NK-92 treated with Interleukin-12 subunit alpha and Interleukin-12 subunit beta, amount 100 ng/mL, for 24 hours (cell line): ENCODE data around the gene LURAP1L.

Experiments used
- DNase-seq: peaks from one replicate; lab custom pipeline; 2025; lab: John Stamatoyannopoulos, UW

Gene LURAP1L, protein sequence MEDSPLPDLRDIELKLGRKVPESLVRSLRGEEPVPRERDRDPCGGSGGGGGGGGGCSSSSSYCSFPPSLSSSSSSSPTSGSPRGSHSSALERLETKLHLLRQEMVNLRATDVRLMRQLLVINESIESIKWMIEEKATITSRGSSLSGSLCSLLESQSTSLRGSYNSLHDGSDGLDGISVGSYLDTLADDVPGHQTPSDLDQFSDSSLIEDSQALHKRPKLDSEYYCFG

DNA sequence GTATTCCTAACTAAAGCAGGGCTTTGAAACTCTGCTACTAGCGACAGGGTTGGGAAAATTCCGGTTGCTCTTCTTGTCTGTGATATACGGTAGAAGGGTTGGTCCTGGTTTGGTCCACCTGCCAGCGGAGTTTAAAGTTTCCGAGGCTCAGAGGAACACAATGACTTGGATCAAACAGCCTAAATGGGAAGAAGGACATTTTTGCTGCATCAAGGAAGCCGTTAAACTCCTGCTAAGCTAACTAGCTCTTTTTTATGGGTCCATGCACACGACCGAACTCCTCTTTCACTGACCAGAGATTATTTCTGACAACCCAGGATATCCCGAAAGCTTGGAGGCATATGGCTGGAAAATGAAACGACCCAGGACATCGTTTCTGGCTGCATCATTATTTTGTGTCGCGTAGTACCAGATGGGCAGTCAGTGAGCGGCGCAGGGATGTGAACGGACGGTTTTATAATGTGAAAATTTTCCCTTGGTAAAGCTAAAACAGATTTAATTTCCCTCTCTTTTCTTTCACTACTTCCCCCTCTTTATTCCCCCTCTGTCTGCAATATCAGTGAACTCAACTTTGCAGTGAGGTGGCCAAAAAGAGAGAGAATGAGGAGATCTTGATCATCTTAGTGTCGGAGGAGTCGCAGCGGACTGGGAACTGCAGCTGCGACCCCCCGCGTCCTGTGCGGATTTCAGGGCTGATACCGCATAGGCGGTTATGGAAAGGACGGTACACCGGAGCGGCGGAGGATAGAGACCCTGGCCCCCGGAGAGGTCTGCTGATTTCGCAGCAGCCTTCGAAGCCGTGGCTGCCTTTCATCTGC lies at the start of gene LURAP1L:
Gene LURAP1L, plus strand, starts transcription at position 160 of the 818 bp plus-strand sequence. CDS start 696 bp downstream, outside the sequence.
- no peak for DNase-seq

DNA sequence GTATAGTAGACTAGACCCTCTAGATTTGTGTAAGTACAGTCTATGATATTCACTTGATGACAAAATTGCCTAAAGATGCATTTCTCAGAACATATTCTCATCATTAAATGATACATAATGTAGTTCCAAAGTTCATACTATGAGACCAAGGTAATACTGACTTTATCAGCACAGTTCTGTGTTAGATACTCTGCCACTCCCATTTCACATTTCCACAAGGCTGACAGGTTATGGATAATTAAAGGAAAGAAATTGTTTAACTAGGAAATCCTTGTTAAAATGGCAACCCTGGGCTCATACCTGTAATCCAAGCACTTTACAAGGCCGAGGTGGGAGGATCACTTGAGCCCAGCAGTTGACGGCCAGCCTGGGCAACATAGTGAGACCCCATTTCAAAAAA lies 48.0 kb upstream of the LURAP1L start:
- DNase-seq, result no peak

DNA sequence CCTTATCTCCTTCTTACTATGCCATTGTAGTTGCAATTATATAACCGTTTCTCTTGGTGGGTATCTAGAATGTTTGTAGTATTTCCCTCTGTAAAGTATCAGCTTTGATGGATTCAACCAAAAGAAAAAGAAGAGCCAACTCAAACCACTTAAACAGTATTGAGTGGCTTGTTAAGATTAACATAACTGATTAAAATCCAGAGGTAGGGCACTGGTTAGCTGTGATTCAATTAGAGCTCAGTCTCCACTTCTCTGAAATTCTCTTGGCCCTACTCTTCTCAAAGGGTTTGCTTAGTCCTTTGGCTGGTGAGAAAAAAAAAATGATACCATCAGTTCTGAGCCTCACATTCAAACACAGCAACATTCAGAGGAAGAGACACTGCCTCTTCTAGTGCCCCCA lies 44.6 kb upstream of the LURAP1L start:
- no peak for DNase-seq

DNA sequence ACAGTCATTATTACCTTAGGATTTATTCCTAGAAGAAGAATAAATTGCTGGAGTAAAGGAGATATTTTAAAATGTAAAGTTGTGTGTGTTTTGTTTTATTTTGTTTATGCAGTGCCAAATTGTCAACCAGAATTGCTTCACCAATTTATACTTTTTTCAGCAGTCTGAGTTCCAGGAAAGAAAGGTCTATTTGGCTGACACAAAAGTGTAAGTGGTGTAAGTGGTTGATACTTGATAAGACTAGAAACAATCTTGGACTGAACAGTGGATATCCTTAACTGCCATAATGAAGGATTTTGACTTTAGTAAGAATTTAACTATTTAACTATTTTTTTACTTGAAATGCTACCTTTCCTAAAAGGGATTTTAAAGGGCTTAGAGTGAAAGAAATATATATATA lies 43.9 kb upstream of the LURAP1L start:
- no peak for DNase-seq

DNA sequence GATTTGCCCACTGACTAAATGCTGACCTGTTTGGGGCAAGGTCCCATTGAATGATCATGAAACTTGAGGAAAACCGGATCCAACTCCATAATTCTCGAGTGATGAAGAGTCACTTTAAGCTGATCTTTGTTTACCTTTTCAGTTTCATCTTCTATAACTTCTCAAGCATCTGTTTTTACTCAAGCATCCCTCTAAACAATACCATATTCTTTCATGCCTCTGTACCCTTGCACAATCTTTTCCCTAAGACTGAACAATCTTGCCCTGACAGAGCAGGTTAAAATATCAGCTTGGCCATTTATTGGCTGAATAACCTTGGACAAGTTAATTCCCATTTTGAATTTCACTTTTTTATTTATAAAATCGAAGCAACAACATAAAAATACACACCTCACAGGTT lies 41.8 kb upstream of the LURAP1L start:
- DNase-seq, result no peak

DNA sequence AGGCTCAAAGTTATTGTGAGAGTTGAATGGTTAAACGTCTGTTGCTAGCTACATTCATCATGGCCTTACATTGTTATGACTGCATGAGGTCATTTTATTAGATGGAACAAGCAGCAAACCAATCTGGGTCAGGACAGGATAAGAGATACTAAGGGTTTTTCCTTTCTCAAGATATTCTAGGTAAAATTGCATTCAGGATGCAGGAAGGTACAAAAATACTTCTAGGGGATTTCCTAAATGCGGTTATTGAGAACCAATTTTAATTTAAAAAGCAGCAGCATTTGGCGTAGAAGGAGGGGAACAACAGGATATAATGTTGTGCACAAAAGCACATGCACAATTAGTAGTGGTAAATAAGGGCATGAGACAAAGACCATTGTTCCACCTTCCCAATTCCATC lies 39.2 kb upstream of the LURAP1L start:
- no peak for DNase-seq

DNA sequence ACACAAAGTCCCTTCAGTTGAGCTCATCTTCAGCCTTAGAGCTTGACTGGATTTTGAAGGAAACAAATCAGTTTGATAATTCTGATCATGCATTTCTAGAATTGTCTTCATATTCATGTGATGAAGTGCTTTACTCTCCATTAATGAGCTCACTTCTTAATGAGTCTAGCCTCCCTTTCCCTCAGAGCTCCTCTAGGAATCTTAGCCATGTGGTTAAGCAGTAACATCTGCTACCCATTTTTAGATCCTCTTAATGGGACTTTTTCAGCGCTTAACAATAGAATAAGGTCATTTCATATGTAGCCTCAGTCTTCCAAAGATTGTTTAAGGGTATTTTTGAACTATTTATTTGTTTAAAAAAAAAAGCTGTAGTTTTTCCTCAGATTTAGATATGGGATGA lies 36.9 kb upstream of the LURAP1L start:
- DNase-seq, result no peak

DNA sequence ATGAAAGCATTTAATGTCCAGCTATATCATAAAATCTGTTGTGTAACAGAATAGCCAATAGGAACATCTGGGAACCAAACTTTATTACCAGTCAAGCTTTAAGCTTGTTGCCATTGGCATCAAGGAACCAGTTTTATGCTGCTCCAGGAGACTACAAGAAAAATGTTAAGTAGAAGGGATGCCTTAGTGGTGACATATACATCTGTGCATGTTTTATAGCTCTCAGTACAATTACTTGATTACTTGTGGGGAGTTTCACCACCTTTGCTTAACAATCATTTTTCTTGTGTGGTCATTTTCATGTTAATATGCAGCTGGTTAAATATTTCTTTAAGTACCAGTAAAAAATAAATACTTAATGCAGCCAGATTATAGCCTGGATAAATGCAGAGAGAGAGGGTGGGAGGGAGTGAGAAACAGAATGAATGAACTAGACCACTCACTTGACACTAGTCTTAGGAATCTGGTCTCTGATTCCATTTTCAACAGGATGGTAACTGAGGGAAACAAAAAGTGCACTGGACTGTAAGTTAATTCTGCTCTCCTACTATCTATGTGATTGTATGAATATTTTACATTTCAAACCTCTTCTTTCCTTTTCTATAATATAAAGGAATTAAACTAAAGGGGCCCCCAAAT lies 35.7 kb upstream of the LURAP1L start:
- no peak for DNase-seq

DNA sequence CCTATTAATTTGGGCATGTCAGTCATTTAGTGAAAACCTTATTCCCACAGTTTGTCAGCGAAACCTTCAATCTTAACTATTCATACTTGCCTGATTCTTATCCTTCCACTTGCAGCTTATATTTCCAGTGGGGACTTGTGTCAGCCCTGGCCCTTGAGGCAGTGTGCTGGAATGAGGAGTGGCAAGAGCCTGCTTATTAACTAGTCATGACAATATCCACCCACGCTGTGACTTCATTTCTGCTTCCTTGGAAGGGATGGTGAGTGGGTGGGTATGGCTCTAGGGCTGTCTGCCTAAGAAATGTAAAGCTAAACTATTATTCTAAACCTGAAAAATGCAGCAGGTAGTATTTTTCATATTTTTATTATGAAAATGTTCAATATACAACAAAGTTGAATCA lies 34.0 kb upstream of the LURAP1L start:
- no peak for DNase-seq

DNA sequence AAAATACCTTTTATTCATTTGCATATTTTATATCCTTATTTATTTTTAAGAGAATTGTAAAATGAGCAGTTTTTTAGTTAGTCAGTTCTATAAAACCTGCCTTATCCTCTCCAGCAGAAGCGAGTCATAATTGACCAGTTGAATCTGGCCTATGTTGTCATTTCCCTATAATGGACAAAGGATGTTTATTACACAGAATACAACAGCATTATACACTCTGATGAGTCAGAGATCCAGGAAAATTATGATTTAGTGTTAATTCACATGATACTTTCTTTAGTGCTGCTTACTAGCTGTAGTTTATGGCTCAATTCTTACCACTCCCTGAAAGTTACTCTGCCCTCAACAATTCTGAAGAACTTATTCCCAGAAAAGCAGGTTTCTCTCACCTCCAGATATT lies 26.8 kb upstream of the LURAP1L start:
- no peak for DNase-seq

DNA sequence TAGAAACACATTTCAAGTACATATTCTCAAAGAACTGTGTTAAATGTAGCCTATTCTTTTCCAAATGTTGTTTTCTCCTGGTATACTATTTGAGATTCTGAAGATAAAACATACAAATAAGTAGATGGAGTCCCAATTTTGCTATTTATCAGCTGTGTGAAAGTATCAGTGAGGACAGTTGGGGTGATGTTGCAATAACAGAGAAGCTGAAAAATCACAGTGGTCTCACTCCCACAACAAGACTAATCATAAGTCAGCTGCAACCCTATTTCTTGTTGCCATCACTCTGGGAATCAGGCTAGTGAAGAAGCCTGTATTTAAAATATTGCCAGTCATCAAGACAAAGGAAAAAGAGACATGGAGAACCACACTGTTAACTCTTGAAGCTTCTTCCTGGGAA lies 25.9 kb upstream of the LURAP1L start:
- no peak for DNase-seq

DNA sequence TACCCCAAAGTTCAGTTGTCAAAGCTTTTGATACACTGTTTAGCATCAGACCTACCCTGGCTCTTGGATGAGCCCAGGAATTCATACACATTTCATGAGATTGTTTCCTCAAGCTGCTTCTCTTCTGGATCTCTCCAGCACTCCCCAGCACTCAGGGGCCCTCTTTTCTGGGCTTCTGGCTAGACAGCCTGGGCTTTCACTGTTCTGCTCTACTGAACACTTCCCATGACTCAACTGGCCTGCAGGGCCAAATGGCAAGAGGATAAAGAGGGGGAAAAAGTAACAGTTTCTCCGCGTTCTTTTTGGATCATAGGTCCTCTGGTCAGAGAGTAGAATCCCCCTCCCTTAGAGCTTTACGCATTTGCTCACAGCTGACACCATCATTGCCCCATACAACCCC lies 20.9 kb upstream of the LURAP1L start:
- DNase-seq, result no peak

DNA sequence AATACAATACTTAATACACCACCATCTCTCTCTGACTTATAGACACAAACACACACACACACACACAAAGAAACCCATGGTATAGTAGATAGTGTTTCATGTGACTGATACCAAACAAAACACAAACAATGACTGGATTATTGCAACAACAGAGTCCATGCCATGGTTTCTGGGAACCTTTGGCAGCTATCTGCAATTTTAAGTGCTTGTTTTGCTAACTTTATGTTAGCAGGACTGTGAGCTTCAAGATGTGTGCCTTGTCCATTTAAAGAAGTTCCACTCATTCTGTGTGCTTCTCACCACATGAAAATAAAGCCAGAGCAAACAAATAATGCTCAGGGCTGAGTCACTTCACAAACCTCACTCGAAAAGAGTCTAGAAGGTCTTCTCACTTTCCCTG lies 15.1 kb upstream of the LURAP1L start:
- no peak for DNase-seq

DNA sequence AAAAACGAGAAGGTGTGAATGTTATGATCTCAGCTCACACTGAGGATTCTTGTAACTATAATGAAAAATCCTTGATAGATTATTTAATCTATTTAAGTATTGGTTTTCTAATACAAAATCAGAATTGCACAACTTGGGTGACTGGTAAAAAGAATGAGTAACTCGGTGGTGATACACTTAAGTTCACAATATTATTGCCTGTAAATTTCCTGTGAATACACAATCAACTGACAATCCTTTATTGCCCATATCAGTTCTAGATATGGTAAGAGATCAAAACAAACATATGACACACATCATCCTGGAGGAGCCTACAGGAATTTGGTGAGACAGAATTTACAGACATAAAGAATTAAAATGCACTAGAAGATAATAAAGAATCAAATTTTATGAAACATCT lies 14.1 kb upstream of the LURAP1L start:
- DNase-seq, result no peak

DNA sequence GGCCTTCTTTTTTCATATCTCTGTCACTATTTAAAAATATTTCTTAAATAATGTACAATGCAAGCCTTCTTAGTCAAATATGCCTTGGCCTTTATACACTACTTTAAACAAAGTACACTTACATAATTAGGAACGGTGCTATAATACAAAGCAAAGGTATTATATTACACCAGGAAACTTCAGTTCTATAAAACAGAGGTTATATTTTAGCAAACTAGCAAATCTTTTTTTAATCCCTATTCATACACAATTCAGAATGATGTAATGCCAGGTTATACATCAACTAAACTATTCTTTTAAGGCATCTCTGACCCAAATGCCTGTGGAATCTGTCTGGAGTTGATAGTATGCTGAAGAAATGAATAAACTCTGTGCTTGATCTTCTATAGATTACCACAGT lies 10.7 kb upstream of the LURAP1L start:
- no peak for DNase-seq

DNA sequence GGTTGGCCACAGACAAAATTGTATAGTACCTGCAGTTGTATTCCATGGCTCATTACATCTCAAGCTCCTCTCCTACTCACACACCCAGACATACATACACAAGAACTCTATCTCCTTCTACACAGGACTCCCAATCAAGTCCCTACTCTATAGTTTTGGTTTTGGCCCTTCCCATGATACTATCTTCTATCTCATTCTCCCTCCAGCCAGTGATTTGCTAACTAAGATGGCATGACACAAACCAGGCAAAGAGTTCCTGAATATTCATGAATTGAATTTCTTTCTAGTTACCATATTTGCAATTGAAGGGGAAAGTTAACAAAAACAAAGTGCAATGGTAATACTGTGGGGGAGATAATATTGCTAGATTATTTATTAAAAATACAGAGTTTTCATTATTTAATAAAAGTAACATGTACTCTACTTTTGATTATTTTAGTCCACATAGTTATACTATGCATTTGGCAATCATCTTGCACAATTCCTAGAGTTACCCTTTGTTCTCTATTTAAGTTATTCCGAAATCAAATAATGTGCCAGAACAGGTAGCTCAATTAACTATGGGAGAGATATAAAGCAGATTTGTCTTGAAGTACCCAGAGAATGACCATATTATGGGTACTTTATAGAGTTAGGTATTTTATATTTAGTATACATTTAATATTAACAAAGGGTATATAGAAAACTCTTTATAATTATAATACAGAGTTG lies 9.6 kb upstream of the LURAP1L start:
- no peak for DNase-seq

DNA sequence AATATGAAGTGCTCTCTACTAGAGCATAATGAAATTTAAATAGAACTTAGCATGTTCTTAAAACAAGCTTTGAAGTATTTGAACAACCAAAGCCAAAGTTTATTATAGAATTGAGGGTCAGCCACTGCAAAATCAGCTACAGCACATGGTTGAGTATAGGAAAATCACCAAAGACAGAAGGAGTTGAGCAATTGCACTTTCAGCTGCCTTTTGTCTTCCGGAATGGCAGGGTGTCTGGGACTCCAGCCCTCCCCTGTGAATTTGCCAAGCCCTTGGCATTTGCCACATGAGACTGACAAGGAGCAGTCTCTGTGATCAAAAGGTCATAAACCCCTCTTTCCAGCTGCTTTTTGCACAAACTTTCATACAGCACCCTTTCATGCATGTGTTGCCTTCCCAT lies 8.5 kb upstream of the LURAP1L start:
- no peak for DNase-seq

DNA sequence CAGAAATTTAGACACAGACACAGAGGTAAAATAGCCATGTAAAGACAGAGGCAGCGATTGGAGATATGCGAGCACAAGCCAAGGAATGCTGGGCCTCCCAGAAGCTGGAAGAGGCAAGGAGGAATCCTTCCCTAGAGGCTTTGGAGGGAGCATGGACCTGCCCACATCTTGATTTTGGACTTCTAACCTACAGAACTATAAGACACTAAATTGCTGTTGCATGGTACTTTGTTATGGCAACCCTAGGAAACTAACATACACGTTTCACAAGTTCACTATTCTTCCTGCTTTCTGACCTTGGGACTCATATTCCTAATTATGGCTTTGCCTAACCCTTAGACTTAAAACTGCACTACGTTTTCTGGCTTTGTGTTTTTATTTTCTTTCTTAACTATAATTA lies 4.6 kb upstream of the LURAP1L start:
- DNase-seq, result no peak

DNA sequence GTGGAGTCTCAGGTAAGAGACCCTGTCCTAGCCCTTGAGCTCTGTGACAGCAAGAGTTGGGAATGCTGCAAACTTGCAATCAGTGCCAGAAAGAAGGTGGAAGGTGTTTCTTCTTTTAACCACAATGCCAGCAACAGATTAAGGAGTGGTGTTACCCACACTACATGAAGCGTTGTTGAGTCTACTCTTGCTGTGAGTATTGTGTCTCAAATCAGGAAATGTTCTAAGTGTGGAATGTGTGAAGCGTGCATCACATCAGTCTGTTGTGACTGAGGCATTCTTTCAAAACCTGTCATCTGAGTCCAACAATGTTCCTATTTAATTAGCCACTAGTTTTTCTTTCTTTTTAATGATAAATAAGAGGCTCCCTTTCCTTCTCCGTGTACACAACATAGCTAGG lies 2.9 kb upstream of the LURAP1L start:
- no peak for DNase-seq

DNA sequence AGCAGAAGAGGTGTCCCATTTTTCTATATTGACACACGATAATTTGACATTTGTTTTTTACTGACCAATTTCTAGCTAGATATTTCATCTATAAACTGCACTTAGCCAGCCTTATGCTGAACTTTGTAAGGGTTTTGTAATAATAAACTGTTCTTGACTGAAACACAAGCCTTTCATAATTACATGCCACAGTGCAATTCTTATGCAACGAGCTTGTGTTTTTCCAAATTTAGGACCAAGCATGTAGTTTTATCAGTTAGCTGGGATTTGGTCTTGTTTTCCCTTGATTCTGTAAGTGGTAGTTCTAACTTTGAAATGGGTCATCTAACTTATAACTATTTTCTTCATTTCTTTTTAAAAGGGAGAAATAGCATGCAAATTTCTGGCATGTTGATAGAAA lies 1.3 kb upstream of the LURAP1L start:
- DNase-seq, result no peak

DNA sequence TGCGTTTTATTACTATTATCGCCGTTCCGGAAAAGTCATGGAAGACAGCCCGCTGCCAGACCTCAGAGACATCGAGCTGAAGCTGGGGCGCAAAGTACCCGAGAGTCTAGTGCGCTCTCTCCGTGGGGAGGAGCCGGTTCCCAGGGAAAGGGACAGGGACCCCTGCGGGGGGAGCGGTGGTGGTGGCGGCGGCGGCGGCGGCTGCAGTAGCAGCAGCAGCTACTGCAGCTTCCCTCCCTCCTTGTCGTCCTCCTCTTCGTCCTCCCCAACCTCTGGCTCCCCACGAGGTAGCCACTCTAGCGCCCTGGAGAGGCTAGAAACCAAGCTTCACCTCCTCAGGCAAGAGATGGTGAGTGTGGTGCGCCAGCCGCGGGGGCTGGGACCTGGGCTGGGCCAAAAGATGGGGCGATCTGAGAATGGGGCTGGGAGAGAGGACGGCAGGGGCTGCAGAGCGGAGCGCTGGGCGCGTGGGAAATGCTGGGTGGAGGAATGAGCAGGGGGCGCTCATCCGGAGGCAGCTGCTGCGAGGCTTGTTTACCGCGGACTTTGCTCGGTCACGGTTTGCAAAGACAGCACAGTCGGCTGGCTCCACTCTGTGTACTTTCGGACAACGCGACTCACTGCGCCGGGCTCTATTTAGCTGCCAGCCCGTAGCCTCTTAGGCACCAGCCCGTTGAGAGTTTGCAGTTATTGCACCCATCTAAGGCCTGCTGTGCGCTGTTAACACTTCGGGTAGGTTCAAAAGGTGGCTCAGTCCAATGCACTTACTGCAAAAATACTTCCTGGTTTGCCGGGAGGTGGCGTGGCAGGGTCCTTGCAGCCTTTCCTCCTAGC lies 1.1 kb downstream of the LURAP1L start:
- DNase-seq, result no peak
